GM19467 (cell line): ENCODE results near the gene TMEM52.

Experiments
- ATAC-seq: cut with Tn5 transposase; IDR thresholded peaks from one replicate; pipeline ENCODE4 v1.9.1; 2021; ENCODE audit warnings: mild to moderate bottlenecking, moderate library complexity; ENCODE audit not compliant: unreplicated experiment

The TMEM52 gene

GRCh38 chr1:1918901-1919303, at the start of gene TMEM52:
Gene TMEM52, minus strand, starts transcription at chr1:1919279. Its CDS starts 14 bp downstream, at chr1:1919265.
- peak; percentile 19 for ATAC-seq

DNA sequence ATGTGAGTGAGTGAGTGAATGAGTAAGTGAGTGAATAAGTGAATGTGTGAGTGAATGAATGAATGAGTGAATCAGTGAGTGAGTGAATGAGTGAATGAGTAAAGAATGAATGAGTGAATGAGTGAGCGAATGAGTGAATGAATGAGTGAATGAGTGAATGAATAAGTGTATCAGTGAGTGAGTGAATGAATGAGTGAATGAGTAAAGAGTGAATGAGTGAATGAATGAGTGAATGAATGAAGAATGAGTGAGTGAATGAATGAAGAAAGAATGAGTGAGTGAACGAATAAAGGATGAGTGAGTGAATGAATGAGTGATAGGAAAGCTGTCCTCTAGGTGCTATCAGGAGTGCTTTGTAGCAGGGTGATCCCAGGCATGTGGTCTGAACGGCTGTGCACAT, 48.8 kb upstream of the TMEM52 start:
- no peak for ATAC-seq

GRCh38 chr1:1967151-1967550, 48.1 kb upstream of the TMEM52 start:
- ATAC-seq = no peak

DNA sequence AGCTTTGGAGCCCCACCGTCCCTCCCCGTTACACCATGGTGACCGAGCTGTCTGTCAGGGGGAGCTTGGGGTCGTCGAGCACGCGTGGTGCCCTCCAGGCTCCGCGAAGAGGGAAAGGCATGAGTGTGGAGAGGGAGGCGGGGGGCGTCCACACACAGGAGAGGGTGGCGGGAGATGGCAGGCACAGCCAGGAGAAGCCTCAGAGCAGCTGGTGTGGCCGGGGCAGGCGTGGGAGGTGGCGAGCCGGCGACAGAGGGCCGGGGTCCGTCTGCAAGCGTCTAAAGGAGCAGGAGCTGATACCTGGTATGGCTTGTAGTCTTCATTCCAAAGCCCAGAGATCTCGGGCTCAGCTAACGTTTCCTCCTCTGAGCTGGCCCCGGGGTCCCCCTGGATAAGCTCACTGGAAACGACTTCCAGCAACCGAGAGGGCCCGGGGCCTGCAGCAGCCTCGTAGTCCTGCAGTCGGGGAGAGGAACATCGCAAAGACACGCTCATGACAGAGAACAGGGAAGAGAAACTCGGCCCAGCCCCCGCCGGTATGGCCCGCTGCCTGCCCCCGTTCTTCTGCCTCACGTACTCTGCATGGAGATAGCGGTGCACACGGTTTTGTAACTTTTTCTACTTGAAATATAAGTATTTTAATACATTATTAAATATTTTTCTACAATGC, 47.1 kb upstream of the TMEM52 start:
- no peak for ATAC-seq

DNA sequence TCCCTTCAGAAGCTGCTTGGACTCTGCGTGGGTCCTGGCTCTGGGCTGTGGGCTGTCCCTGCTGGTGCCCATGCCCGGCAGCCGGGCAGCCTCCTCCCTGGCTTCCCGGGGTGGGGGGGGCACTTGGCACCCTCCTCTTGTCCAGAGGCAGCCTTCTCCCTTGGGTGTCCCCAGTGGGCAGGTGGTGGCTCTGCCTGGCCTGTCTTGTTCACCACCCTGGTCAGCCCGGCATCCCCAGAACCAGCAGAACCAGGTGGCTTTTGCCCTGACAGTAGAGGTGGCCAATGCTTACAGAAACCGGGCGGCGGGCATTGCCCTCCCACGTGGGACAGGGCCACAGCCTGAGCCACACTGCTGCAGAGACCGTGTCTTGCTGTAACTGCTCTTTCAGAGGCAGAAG, 46.5 kb upstream of the TMEM52 start:
- ATAC-seq = no peak

GRCh38 chr1:1964811-1965210, 45.7 kb upstream of the TMEM52 start:
- no peak for ATAC-seq

DNA sequence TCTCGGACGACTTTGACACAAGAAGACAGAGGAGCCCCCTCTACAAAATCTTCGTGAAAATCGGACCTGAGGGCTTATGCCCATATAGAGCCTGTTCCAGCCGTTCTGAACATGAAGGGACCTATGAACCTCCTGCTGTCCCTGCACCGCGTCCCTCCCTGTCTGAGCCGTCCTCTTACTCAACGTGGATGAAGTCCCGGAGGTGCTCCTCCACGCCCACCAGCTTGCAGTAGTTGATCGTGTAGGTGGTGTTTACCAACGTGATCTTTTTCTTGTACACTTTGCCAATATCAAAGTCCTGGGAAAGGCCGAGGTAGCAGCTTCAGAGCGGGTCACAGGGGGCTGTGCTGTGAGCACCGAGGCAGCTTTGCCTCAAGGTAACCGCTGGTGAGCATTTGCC, 44.5 kb upstream of the TMEM52 start:
- no peak for ATAC-seq

GRCh38 chr1:1962752-1963151, 43.7 kb upstream of the TMEM52 start:
- no peak for ATAC-seq

GRCh38 chr1:1960480-1961196, 41.6 kb upstream of the TMEM52 start:
- no peak for ATAC-seq

DNA sequence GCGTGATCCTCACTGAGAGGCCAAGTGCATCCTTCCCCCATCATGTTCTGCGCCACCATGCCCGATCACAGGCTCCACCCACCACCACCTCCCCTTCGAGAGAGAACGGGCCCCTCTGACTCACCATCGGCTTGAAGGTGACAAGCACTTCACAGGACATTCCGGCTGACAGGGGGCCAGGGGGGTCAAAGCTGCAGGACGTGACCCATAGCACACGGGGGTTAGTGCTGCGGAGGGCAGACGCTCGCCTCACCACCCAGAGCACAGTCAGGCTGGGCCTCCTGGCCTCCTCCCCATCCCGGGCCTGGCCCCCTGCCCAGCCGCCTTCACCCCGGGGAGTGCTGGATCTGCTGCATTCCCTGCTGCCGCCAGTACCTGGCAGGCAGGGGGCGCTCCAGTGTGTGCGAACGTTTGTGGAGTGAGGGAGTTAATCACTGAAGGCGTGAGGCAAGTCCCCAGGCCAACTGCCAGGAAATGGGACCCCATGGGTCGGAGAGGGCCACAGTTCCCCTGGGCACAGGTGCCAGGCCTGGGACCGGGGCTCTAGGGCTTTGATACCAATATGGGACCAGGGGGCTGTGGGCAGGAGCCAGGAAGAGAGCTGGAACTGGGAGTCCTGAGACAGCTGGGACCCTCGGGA, 40.9 kb upstream of the TMEM52 start:
- no peak for ATAC-seq

- no peak for ATAC-seq
Measured at GRCh38 chr1:1959459-1959839, 40.4 kb upstream of the TMEM52 start.

DNA sequence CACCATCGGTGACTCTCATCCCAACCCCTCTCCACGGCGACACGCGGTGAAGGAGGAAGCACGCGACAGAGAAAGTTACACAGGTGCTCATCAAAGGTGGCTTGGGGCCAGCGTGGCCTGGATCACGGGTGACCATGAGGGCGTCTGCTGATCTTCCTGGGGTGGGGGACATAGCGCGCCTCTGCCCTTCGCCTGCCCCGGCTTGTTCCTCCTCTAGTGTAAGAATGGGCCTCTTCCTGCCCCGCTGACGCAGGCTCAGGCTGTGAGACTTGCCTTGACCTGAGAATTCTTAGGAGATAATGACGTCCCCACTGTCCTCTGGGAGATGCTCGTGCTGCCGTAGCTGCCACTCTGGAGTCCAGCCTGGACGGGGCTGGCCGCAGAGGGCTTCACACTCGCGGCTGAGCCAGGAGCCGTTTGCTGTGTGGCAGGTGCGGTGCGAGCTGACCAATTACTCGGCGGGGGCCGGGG, 39.0 kb upstream of the TMEM52 start:
- ATAC-seq = no peak

DNA sequence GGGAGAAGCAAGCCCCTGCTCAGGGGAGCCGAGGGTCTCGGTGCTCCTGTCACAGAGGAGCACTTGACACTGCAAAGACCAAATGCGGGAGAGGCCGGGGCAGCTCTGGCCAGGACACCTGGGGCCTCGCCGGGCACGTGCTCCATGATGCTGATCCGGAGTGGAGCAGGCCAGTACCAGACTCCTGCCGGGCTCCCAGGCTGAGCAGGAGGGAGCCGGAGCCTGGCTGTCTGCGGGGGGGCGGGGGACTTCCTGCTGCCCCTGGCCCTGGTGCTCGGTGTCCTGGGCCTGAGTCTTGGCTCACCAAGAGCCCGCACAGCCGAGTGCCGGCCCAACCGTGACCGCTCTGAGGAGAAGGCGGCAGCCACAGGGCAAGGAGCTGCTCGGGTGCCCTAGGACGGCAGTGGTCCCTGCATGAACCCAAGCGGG, 38.5 kb upstream of the TMEM52 start:
- ATAC-seq = no peak

DNA sequence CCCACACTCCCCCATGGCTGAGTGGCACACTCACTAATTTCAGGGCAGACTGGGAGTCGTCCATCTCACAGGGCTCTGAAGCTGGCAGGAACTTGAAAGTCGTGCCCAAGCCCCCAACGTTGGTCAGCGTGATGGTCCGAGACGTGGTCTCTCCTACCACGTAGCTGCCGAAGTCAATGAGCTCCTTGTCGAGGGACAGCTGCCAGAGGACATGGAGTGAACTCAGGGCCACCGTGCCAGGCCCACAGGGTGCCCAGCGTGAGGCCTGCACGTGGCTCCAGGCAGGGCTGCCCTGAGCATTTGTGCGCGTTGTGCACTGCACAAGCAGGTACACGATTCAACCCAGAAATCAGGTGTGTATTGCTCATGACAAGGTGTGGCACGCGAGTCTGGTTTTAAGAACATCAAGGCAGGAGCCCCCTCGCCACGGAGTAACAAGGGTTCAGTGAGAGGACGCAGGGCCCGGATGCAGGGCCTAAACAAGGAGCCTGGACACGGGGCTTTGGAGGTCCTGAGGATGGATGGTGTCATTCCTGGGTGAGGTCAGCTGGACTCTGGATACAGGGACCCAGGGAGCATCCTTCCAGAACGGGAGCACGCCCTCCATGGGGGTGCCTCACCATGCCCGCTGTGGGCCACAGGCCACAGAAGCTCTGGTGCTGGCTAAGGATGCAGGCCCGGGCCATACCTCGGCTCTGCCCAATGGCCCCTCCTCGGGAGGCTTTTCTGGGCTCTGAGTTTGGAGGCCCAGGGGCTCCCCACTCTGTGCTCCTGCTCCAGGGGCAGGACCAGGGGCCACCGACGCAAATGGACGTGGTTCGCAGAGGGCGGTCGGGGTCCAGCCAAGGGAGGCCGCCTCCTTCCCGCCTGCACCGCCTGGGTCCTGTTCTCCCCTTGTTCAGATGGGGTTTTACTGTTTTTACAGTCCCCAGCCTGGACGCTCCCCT, 37.8 kb upstream of the TMEM52 start:
- ATAC-seq = no peak

DNA sequence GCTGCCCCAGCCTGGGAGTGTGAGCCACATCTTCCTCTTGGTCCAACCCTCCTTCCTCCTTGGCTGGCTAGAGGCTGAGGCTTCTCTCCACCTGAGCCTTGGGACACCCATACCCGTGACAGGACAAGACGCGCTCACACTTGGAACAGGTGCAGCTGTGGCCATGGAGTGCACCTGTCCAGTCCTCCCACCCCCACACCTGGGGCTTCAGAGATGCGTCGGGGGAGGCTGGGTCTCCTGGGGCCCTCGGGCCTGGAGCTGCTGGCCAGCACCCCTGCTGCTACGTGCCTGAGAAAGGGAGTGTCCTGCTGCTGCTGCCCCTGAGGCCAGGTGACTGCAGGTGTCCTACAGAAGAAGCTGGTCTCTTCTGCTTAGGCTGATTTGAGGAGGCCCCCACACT, 37.0 kb upstream of the TMEM52 start:
- ATAC-seq = no peak

- ATAC-seq = no peak
Measured at GRCh38 chr1:1955621-1956094, 36.6 kb upstream of the TMEM52 start.

- ATAC-seq = no peak
Measured at GRCh38 chr1:1954831-1955441, 35.9 kb upstream of the TMEM52 start.

GRCh38 chr1:1954015-1954414, 34.9 kb upstream of the TMEM52 start:
- ATAC-seq = no peak

DNA sequence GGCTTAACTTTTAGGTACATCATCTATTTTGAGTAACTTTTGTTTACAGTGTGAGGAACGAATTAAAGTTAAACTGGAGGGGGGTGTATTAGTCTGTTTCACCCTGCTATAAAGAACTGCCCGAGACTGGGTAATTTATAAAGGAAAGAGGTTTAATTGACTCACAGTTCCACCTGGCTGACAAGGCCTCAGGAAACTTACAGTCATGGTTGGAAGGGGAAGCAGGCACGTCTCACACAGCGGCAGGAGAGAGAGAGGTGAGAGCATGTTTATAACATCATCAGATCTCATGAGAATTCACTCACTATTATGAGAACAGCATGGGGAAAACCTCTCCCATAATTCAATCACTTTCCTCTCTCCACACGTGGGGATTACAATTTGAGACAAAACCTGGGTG, 31.9 kb upstream of the TMEM52 start:
- ATAC-seq = no peak

DNA sequence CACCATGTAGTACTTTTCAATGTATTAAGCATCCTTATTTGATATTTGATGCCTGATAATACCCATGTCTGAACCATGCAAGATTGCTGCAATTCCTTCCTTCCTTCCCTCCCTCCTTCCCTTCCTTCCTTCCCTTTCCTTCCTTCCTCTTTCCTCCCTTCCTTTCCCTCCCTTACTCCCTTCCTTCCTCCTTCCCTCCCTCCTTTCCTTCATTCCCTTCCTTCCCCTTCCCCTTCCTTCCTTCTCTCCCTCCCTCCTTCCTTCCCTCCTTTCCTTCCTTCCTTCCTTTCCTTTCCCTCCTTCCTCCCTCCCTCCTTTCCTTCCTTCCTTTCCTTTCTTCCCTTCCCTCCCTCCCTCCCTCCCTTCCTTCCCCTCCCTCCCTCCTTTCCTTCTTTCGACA, 29.7 kb upstream of the TMEM52 start:
- ATAC-seq = no peak
